ENCODE results near the gene TPT1. TPM values are rescaled to one million over a fixed set of nuclear protein-coding genes. Genes with fewer than 3 reads are reported as not detected.
A peak's percentile ranks its signal among the peaks of the same experiment; 100 is the strongest.

The TPT1 gene
- total and polyA plus RNA-seq, 9 of the 15 experiments (the other 6 are each of a cell fraction or from before 2014, with no cell fraction given) = 602 to 2,508 (median 1,784) TPM

GRCh38 chr13:45301263-45301662, 39.7 kb downstream of the TPT1 start (continued):
- TF ChIP-seq XRCC5 (IDR thresholded peaks at IDR 0.05; ENCODE audit: low read depth, low read length) (no peak), ZKSCAN8 (CRISPR knock-in tag; IDR thresholded peaks at IDR 0.05) (no peak), PHF21A (IDR thresholded peaks at IDR 0.05; ENCODE audit: borderline replicate concordance, low read depth) (peak; percentile 68; the same call in 1 of the 2 replicates), RNF2 (IDR thresholded peaks at IDR 0.05) (no peak), WHSC1 (IDR thresholded peaks at IDR 0.05; ENCODE audit: low read length) (no peak), TAF9B (IDR thresholded peaks at IDR 0.05; ENCODE audit: partially characterized antibody) (no peak), NFE2L1 (tag; IDR thresholded peaks at IDR 0.05; ENCODE audit: borderline replicate concordance, low read depth) (no peak), E2F3 (CRISPR knock-in tag; IDR thresholded peaks at IDR 0.05) (no peak), C11orf30 (IDR thresholded peaks at IDR 0.05; ENCODE audit: low read depth) (peak; percentile 40; the same call in 1 of the 2 replicates), POLR3A (IDR thresholded peaks at IDR 0.05; ENCODE audit: borderline replicate concordance, extremely low read depth, insufficient read depth, insufficient read length) (no peak)
- TF ChIP-seq, protein P1, sequence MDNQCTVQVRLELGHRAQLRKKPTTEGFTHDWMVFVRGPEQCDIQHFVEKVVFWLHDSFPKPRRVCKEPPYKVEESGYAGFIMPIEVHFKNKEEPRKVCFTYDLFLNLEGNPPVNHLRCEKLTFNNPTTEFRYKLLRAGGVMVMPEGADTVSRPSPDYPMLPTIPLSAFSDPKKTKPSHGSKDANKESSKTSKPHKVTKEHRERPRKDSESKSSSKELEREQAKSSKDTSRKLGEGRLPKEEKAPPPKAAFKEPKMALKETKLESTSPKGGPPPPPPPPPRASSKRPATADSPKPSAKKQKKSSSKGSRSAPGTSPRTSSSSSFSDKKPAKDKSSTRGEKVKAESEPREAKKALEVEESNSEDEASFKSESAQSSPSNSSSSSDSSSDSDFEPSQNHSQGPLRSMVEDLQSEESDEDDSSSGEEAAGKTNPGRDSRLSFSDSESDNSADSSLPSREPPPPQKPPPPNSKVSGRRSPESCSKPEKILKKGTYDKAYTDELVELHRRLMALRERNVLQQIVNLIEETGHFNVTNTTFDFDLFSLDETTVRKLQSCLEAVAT (IDR thresholded peaks at IDR 0.05) = no peak
- TF ChIP-seq, protein P2, sequence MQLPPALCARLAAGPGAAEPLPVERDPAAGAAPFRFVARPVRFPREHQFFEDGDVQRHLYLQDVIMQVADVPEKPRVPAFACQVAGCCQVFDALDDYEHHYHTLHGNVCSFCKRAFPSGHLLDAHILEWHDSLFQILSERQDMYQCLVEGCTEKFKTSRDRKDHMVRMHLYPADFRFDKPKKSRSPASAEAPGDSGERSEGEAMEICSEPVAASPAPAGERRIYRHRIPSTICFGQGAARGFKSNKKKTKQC (CRISPR knock-in tag; IDR thresholded peaks at IDR 0.05) = no peak
